HG02642 (cell line): Measurements from ENCODE around the gene UTS2R.
"Not testable (repeated sequence)": the region's sequence is repeated elsewhere in the genome, so short reads cannot be mapped to it uniquely, and the experiment has no call there.

Experiments
- ATAC-seq: cut with Tn5 transposase; IDR thresholded peaks from one replicate; pipeline ENCODE4 v1.9.1; 2021; ENCODE audit warnings: mild to moderate bottlenecking; ENCODE audit not compliant: unreplicated experiment, poor library complexity

Gene UTS2R

DNA sequence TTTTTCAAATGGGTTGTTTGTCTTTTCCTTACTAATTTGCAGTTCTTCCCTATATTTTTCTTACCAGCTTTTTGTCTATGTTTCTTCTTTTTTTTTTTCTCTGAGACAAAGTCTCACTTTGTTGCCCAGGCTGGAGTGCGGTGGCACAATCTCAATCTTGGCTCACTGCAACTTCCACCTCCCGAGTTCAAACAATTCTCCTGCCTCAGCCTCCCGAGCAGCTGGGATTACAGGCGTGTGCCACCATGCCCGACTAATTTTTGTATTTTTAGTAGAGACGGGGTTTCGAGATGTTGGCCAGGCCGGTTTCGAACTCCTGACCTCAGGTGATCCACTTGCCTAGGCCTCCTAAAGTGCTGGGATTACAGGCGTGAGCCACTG lies 1.5 kb downstream of the UTS2R start:
- not testable (repeated sequence) for ATAC-seq

DNA sequence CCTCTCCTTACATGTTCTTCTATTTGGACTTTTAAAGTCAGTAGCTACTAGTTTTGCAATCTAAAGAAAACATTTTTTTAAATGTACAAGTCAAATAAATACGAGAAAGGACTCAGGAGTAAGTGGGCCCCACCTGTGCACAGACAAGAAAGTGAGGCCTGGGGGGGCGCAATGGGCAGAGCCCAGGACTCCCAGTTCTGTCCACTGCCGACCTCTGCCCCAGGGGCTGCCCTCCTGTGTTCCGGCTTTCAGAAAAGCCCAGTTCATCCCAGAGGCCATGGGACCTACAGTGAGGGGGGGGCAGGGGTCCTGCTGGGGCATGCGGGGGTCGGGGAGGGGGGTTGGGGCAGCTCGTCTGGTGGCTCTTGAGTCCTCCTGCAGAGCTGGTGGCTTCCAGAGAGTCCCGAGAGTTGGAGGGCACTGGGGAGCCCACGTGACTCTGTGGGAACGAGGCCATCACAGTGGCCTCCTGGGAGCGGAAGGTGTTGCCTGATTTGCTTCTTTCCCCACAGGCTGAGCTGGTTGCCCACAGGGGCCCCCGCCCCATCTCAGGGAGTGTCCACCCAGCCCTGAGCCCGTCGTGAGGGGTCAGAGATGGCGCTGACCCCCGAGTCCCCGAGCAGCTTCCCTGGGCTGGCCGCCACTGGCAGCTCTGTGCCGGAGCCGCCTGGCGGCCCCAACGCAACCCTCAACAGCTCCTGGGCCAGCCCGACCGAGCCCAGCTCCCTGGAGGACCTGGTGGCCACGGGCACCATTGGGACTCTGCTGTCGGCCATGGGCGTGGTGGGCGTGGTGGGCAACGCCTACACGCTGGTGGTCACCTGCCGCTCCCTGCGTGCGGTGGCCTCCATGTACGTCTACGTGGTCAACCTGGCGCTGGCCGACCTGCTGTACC lies 2.4 kb downstream of the UTS2R start:
- no peak for ATAC-seq

DNA sequence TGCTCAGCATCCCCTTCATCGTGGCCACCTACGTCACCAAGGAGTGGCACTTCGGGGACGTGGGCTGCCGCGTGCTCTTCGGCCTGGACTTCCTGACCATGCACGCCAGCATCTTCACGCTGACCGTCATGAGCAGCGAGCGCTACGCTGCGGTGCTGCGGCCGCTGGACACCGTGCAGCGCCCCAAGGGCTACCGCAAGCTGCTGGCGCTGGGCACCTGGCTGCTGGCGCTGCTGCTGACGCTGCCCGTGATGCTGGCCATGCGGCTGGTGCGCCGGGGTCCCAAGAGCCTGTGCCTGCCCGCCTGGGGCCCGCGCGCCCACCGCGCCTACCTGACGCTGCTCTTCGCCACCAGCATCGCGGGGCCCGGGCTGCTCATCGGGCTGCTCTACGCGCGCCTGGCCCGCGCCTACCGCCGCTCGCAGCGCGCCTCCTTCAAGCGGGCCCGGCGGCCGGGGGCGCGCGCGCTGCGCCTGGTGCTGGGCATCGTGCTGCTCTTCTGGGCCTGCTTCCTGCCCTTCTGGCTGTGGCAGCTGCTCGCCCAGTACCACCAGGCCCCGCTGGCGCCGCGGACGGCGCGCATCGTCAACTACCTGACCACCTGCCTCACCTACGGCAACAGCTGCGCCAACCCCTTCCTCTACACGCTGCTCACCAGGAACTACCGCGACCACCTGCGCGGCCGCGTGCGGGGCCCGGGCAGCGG lies 3.2 kb downstream of the UTS2R start:
- ATAC-seq, result no peak

DNA sequence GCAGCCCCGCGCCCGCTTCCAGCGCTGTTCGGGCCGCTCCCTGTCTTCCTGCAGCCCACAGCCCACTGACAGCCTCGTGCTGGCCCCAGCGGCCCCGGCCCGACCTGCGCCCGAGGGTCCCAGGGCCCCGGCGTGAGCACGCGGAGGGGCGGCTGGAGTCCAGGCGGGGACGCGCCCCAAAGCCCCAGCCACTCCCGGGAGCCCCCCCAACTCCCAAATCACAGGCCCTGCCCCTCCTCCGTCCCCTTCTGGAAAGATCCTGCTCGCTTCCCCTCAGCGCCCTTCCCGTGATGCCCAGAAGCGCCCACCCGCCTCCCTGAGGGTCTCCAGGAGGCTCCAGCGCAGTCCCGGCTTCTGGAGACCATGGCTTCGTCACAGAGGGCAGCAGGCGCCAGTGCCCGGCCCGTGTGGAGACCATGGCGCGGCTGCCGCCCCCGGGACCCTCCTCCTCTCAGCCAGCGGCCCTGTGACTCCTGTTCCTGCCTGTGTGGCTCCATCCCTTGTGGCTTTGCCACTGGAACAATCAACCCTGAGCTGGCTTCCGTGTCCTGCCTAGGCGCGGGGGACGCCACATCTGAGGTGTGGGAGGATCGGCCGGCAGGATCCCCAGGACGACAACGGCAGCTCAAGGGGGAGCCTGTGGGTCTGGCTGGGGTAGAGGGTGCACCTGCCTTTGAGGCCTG lies 3.9 kb downstream of the UTS2R start:
- ATAC-seq, result no peak

DNA sequence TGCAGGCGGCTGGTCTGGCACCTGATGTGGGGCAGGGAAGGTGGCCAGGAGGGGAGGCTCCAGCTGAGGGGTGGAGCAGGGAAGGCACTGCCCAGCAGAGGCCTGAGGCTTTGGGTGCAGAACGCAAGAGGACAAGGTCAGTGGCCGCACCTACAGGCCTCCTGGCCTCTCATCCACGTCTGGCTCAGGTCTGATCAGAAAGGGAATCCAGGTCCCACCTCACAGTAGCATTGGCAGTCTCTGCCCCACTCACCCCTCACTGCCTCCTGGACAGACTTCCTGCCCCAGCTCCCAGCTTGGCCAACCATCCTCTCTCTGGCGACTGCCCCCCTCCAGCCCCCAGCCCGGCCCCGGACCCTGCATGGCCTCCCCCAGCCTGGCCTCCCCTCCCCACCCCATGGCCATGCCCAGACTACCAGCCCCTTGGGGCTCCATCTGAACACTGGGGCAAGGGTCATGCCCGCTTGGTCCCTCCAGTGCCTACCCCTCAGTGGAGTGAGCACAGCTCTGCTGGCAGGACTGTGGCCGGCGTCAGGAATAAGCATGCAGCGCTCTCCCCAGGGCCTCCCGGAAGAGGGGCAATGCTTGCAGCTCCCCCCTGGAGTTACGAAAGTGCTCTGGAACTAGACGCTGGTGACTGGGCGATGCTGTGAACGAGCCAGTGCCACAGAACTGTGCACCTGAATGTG lies 4.6 kb downstream of the UTS2R start:
- ATAC-seq, result no peak

DNA sequence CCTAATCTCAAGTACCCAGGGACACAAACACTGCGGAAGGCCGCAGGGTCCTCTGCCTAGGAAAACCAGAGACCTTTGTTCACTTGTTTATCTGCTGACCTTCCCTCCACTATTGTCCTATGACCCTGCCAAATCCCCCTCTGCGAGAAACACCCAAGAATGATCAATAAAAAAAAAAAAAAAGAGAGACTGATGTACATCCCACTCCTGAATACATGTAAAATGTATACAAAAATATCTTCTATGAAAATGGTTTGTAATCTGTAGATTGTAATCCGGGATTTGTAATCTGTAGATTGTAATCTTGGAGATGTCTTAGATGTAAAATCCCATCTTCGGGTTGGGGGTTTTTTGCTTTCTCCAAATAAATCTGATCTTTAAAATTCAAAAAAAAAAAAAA lies 5.7 kb downstream of the UTS2R start:
- not testable (repeated sequence) for ATAC-seq

DNA sequence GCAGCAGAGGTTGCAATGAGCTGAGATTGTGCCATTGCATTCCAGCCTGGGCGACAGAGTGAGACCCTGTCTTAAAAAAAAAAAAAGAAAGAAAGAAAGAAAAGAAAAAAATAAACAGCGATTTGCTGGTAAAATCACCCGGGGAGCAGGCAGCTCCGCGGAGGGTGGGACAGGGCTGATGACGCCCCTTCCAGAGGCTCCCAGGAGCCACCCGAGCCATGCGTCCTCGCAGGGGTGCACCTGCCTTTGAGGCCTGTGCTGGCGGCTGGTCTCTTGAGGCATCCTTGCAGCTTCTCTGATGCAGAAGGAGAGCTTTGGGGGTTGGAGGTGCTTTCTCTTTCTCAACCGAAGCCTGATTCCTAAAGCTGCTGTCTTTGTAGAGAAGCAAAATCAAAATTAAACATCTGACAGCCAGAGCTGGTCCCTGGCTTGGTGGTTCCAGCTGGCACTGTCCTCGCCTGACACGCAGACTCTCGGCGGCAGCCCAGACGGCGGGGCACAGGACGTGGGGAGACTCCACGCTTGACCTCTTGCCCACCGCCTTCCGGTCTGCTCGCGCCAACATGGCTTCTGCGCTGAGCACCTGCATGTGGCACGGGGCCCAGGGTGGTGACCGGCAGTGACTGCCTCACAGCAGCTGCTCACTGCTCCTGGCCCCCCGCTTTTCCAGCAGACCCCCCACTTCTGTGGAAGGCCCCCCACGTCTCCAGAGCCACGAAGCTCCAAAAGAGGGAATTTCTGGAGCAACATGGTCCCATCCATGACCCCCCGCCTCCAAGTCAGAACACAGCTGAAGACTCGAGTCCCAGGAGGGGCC lies 6.6 kb downstream of the UTS2R start:
- ATAC-seq, result no peak

DNA sequence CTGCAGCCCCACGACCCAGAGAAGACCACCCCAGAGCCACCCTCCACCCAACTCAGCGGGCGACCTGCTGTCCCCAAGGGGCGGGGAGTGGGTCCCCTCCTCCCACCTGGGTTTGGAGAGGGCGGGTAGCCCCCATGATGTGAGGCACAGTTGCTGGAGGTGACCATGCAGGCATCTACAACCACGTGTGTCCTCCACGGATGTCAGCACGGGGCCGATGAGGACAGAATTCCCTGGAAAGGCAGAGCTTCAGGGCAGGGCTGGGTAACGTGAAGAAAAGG lies 7.1 kb downstream of the UTS2R start:
- no peak for ATAC-seq

DNA sequence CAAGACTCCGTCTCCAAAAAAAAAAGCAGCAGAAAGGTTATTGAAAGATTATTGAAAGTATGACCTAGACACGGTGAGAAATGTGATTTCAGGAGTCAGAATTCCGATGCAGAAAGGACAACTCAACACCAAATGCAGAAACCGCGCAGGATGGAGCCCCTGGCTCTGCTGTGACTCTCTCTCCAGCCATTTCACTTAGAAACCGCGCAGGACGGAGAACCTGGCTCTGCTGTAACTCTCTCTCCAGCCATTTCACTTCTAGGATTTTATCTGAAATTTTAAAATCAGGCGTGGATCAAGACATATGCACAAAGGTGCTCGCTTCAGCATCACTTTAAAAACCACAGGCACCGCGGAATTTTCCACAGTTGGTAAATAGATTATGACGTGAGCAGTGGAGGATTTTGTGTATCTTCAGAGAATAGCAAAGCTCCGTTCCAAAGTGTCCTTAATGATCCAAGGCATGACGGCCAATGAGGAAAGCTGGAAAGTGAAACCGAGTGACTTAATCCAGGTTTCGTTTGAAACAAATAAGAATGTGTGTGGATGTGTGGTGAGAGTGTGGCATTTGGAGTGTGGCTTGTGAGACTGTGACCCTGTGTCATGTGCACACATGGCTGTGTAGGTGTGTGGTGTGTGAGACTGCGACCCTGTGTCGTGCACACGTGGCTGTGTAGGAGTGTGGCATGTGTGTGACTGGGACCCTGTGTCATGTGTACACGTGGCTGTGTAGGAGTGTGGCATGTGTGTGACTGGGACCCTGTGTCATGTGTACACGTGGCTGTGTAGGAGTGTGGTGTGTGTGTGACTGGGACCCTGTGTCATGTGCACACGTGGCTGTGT lies 9.5 kb downstream of the UTS2R start:
- no peak for ATAC-seq

DNA sequence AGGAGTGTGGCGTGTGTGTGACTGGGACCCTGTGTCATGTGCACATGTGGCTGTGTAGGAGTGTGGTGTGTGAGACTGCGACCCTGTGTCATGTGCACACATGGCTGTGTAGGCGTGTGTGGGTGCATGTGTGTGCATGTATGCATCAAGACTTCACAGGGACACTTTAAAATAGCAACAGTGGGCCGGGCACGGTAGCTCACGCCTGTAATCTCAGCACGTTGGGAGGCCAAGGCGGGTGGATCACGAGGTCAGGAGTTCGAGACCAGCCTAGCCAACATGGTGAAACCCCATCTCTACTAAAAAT lies 10.1 kb downstream of the UTS2R start:
- not testable (repeated sequence) for ATAC-seq

DNA sequence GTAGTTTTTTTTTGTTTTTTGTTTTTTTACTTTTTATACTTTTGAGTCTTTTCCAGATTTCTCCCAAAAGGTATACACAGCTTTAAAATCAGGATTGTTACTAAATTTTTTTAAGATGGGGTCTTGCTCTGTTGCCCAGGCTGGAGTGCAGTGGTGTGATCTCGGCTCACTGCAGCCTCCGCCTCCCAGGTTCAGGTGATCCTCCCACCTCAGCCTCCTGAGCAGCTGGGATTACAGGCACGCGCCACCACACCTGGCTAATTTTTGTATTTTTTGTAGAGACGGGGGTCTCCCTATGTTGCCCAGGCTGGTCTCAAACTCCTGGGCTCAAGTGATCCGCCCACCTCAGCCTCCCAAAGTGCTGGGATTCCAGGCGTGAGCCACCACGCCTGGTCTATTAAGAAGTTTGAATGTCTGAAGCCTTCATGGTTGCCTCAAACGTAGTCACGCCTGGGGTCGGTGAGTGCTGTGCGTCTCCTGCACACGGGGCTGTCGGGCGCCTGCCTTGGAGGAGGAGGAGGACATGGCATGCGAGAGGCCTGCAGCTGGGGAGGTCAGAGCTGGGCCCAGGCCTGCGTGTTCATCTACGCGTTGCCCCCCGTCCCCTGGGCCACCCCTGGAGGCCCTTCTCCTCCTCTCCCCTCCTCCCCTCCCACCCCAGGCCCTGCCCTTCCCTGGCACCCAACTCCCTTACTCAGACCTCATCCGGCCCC lies 10.8 kb downstream of the UTS2R start:
- not testable (repeated sequence) for ATAC-seq

DNA sequence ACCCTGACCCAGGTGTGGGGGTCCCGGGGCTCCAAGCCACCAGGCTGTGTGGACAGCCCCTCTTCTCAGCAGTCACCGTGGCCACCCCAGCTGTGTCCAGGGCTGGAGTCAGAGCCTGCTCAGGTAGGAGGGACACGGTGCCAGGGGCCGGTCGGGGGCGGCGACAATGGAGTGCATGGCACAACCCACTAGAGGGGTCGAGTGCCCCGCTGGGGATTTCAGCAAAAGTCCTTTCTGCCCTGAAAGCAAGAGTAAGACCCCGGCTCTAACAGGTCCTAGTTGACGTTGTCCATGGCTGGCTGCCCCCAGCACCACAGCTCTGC lies 11.3 kb downstream of the UTS2R start:
- ATAC-seq, result no peak

DNA sequence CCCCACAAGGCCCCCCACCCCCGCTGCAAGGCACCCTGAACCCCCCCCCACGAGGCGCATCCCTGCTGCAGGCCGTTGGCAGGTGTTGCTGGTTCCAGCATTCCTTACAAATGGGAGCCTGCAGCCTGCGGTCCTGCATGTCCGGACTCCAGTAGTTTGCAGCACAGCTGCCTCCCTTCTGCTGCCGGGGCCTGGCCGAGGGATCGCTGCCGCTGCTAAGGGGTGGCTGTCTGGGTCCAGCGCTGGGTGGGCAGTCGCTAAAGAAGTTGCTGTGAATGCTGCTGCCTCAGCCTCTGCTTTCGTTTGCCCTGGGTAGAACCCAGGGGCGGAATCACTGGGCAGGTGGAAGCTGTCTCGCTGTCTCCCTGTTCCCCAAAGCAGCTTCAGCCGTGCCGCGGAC lies 11.8 kb downstream of the UTS2R start:
- no peak for ATAC-seq

DNA sequence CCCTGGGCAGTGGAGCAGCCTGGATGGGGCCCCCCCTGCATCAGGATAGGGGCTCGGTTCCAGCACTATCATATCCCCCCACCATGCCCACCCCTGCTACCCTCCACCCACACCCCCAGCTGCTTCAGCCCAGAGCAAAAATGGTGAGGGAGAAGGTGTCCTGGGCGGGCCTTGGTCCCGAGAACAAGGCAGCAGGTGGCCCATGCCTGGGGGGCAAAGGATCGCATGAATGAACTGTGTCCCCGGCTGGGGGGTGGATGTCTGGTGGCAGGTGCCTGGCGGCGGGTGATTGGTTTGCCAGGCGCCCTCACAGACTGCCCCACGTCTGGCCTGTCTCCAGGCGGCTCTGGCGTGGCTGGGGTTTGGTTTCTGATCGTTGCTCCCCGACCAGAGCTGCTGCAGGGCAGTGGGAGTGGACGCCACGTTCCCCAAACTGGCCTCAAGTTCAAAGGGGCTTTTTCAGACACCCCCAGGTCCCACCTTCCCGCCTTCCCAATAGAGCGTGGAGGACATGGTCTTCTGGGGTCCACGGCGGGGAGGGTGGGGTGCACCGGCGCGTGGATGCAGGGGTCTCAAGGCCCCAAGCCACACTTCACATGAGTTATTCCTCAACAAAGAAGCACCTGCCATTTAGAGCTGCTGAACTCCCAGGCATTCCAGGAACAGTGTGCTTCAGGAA lies 12.6 kb downstream of the UTS2R start:
- no peak for ATAC-seq

DNA sequence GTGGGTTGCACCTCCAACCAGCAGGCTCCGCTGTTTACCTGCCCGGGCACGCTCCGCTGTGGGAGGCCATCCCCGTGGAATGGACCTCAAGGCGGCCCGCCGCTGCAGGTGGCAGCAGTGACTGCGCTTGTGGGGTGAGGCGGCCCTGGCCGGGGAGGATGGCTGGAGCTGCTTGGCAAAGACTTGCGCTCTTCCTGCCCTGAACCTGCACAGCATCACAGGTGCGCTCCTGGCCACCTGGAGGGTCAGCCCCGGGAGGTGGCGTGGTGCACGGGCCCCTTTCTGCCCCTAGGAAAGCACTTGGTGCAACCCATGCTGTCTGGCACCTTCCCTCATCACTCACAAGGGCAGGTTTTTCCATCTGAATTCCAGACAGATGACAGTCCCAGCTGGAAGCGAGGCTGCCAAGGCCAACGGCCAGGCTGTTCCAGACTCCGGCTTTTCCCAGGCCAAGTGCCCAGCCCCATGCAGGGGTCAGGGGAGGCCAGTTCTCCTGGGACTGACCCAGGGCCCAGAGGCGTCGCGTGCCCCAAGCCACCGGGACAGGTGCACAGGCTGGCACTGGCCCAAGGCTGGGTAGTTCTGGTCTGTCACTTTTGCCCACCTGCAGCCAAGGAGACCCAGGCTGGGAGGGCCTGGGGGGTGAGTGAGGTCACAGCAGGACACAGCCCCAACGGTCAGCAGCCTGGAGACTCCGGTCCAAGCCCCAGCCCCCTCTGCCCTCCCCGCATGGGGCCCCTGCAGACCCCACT lies 13.3 kb downstream of the UTS2R start:
- no peak for ATAC-seq

DNA sequence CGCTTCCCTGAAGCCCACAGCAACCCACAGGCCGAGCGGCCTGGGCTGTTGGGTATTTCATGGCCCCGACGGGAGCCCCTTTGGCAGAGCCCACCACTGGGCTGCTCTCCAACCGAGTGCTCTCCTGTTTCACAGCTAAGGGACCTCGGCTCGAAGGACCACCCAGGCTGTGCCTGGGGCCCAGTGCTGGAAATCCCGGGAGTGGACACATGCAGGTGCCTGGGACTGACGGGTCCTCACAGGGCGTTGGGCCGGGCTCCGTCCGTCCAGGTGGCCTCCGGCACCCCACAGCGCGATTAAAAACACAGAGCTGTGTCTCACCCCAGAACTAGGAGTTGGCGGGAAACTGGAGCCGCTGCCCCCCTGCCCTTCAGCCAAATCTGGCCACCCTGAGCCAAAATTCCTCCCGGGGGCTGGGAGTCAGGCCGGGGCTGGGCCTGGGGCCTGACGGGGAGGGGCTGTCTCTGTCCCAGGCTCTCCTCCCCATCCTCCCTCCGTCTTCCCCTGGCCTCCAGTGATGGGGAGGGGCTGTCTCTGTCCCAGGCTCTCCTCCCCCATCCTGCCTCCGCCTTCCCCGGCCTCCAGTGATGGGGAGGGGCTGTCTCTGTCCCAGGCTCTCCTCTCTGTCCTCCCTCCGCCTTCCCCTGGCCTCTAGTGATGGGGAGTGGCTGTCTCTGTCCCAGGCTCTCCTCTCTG lies 14.1 kb downstream of the UTS2R start:
- ATAC-seq, result no peak

DNA sequence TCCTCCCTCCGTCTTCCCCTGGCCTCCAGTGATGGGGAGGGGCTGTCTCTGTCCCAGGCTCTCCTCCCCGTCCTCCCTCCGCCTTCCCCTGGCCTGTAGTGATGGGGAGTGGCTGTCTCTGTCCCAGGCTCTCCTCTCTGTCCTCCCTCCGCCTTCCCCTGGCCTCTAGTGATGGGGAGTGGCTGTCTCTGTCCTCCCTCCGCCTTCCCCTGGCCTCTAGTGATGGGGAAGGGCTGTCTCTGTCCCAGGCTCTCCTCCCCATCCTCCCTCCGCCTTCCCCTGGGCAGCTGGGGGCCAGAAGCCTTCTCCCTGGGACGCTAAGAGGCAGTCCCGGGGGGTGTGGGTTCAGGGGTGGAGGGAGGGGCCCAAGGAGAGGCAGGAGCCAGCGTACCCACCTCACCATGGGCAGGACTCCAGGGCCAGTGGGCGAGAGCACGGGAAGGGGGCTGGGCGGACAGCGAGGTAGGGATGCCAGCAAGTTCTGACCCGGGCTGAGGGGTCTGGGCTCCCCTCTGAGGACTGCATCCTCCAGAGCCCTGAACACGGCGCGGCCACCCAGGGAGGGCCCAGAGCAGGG lies 14.8 kb downstream of the UTS2R start:
- no peak for ATAC-seq
